GM20431 (cell line): ENCODE data around the gene HOXB1.
"Not testable (repeated sequence)": the region's sequence is repeated elsewhere in the genome, so short reads cannot be mapped to it uniquely, and the experiment has no call there.

Experiments
- in situ Hi-C: fragments of 300-500 bp; cut with MseI, MboI; formaldehyde crosslinking; loops from one replicate; pipeline ENCODE4 v1.15.0; 2020; ENCODE audit warnings: low sequenced_read_pairs; ENCODE audit not compliant: unreplicated experiment

The HOXB1 gene

DNA sequence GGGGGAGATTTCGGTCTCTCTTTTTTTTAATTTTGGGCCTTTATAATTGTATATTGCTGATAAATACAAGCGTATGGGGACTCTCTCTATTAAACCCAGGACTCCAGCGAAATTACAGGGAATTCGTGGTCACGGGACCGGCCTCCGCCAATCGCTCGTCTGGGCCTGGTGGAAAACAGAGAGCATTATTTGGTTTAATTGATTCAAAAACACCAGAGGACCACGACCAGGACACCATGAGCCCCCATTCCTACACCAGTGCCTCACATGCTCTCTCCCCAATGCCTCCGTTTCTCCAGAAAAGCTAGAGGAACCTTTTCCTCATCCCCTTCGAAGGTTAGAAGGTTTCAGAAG, 14.2 kb upstream of the HOXB1 start, which contains the start of gene HOXB2:
HOXB2 (minus strand) TSS at position 88 of the 354 bp plus-strand sequence. CDS start 198 bp downstream, outside the sequence.
- in situ Hi-C loops, result no loop called here

GRCh38 chr17:48544349-48545021, 13.7 kb upstream of the HOXB1 start:
- in situ Hi-C loops, result no loop called here

GRCh38 chr17:48543854-48544348, 13.1 kb upstream of the HOXB1 start:
- in situ Hi-C loops, result no loop called here

DNA sequence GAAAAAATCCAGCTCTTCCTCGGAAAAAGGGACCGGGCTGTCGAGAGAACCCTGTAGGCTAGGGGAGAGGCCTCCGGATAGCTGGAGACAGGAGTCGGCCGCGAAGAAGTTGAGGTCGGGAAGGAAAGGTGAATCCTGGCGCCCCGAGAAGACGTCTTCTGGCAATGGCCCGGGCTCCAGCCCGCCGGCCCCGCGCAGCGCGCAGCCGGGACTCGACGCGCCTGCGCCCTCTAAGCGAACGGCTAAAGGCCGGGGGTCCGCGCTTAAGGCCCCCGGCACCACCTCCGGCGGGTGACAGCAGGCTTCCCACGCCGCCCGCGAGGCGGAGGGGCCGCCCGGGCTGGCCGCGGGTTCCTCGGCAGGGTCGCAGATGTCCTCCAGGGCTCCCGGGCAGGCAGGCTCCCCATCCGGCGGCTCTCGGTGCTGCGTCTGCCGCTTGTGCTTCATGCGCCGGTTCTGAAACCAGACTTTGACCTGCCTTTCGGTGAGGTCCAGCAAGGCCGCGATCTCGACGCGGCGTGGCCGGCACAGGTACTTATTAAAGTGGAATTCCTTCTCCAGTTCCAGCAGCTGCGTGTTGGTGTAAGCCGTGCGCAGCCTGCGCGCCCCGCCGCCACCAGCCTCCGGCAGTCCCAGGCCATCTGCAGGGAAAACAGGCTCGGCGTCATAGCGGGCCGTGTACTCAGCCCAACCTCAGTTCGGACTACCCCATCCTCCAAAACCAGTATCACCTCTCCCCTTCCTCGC, 12.5 kb upstream of the HOXB1 start:
- in situ Hi-C loops, result no loop called here

DNA sequence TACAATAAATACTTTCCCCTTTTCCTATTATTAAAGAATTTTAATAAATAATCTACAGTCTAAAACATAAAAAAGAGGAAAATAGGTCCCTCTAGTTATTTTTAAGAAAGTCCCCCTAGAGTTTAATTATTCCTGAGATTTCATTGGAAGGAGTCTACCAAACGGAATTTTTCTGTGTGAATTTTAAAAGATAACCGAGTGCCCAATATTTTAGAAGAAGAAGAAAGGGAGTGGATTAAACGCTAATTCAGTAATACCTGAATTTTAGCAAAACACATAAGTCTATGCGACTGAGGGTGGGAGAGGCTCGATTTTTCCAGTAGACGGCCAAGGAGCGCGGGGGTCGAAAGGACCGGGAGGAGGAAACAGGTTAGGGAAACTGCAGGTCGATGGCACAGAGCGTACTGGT, 11.9 kb upstream of the HOXB1 start:
- in situ Hi-C loops, result no loop called here

DNA sequence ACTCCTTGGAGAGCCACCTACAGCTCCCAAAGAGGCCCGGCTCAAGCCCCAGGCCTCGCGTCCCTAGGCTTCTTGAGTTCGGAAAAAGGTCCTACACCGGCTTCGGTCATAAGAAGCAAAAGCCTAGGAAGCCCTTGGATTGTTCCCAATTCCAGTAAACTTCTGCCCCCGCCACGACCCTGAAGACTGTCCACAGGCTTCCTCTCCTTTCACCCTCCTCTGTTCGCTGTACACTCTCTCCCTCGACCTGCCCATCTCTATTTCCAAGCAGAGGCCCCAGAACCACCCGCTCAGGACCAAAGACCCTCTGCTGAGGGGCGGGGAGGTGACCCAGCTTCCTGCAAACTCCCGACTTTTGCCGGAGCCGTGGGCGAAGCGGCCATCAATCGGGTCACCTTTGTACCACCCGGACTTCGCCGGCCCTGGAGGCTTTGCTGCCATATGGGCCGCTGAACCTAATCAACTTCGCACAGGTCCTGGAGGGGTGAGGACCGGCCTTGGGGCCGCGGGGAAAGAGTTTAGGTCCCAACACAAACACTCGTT, 11.4 kb upstream of the HOXB1 start:
- in situ Hi-C loops, result no loop called here

DNA sequence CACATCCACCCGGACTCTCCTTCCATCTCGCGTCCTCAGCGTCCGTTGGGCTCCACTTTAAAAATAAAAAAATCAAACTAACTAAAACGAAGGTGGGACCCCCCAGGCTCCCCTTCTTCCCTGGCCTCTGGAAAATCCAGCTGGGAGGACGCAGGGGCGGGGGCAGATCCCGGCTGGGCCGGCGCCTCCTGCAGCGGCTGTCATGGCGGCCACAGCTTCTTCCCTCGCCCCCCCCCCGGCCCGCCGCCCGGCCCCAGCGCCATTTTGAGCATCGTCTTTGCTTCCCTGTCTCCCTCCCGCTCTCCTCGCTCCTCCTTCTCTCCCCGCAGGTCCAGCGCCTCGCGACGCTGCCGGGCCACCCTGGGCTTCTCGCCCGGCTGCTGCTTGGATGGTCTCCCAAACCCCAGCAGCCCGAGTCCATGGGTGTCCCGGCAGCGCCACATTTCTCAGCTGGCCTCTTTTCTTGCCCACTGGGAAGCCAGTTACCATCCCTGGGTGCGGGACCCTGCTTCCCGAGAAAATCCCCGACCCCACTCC, 10.8 kb upstream of the HOXB1 start:
- in situ Hi-C loops, result no loop called here

DNA sequence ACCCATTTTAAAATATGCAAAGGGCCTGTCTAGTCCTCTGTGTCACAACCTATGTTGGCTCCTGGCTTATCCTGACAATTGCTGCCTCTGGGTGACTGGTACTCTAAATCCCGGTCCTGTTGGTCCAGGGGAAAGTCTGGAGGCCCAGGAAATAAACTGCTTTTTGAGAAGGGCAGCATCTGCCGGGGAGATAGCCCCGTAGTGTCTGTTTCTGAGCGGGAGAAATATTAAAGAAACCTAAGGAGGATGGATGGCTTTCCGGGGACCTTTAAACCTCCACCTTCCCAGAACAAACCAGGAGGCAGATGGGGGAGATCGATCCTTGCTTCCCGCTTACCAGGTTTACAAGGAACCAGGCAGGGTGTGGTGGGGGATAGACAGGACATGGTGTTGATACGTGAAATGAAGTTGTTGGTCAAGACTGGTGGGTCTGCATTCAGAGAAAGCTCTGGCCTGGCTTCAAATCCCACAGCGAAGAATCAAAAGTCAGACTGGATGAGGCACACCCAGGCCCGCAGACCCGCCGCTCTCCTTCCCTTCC, 10.3 kb upstream of the HOXB1 start:
- in situ Hi-C loops, result no loop called here

GRCh38 chr17:48540213-48540612, 9.4 kb upstream of the HOXB1 start:
- in situ Hi-C loops, result no loop called here

DNA sequence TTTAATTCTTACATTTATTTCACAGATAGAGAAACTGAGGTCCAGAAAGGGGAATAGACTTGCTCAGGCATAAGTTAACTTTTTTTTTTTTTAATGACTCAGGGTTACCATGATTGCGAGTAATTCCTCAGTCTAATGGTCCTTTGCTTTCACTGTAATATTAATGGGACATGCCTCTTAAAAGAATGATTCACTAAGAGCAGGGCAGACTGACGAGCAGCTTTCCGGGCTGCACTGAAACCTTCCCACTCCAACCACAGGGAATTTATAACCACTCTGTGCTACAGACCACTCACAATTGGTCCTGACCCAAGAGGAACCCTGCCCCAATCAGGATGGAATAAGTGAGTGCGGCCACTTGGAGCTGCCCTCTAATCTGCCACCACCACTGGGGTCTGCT, 8.4 kb upstream of the HOXB1 start:
- in situ Hi-C loops, result no loop called here

DNA sequence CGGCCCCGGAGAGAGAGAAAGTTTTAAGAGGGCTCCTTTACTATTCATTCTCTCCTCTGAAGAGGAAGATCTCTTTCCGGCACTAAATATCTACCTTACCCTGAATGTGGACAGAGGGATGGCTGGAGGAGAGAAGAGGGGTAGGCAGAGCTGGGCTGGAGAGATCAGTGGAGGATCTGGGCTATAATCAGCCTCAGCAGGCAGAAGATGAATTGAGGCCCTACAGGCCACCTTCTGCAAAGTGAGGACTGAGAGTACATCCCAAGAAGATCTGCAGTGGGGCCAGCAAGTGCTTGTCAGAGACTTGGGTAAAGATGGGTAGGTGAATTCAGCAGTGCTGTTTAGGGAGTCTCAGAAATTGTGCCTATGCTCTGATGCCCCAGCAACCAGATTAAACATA, 6.5 kb upstream of the HOXB1 start:
- in situ Hi-C loops, result no loop called here

- in situ Hi-C loops, result not testable (repeated sequence)
These were observed 5.2 kb upstream of the HOXB1 start for GRCh38 chr17:48535793-48536559.

DNA sequence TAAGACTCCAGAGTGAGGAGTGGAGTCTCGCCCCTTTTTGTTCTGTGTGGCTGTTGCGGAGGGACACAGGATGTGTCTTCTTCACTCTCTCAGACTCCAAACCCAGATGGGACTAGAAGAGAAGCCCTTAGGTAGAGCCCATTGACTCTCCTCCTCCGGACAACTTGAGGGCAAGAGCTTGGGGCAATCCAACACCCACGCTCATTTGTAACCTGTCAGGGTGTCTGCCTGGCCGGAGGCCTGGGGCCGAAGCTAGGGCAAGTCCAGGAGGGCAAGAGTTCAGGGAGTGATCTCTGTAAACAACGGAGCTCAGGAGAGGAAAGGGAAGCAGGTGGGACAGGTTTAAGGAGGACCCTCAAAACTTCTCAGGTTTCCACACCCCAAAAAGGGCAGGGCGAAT, 1.4 kb upstream of the HOXB1 start:
- in situ Hi-C loops, result no loop called here

DNA sequence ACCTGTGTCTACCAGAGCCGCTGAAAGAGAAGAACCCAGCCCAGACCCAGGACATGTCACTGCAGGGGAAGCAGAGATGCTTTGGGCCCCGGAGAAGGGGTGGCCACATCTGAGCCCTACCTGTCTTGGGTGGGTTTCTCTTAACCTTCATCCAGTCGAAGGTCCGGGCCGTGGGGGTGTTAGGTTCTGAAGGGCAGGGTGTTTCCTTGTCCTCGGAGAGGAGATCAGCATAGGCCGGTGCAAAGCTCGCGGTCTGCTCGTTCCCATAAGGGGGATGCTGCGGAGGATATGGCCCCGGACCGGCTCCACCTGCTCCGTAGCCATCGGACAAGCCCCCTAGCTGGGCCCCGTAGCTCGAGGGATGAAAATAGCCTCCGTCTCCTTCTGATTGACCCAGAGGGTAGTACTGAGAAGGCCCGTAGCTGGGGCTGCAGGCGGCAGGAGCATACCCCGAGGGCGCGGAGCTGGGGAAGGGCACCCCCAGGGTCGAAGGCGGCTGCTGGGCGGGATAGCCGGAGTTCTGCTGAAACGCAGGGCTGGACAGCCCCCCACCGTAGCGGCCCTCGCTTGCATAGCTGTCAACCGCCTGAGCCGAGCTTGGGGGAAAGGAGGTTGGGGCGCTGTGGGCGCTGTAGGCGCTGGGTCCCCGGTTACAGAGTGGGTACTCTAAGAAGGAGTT, 464 bp downstream of the HOXB1 start:
- in situ Hi-C loops, result no loop called here

DNA sequence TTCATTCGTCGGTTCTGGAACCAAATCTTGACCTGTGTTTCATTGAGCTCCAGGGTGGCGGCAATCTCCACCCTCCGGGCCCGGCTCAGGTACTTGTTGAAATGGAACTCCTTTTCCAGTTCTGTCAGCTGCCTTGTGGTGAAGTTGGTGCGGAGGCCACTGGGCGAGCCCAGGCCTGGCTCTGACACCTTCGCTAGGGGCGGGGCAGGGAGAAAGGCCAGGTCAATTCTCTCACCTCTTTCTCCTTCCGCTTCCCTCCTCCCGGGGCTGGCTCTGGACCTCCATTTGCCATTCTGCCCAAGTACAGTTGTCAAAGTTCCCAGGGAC, 1.2 kb downstream of the HOXB1 start:
- in situ Hi-C loops, result no loop called here

- in situ Hi-C loops, result no loop called here
These were observed 1.7 kb downstream of the HOXB1 start for GRCh38 chr17:48528936-48529682.

- in situ Hi-C loops, result no loop called here
These were observed 2.5 kb downstream of the HOXB1 start for GRCh38 chr17:48528153-48528935.

GRCh38 chr17:48527547-48527932, 3.3 kb downstream of the HOXB1 start:
- in situ Hi-C loops, result no loop called here
